SK-N-SH treated with all-trans-retinoic acid at 6 μM for 48 hours (cell line): ENCODE results near the gene CDC42SE1.
A peak's percentile ranks its signal among the peaks of the same experiment; 100 is the strongest.

Experiments
- ATAC-seq: fragments of 200-7000 bp; cut with Tn5 transposase; 3 replicates; pipeline ENCODE4 v1.9.1; 2020; ENCODE audit warnings: mild to moderate bottlenecking, moderate library complexity
- ARNTL ChIP-seq: fragments of 450-650 bp; formaldehyde crosslinking; IDR thresholded peaks from 2 replicates; pipeline ENCODE4 v1.5.0; 2020; ENCODE audit warnings: low read depth, mild to moderate bottlenecking, moderate library complexity, borderline replicate concordance
- CREB5 ChIP-seq: fragments of 250-450 bp; sonication (Bioruptor Pico); IDR thresholded peaks from 2 replicates; pipeline ENCODE4 v1.5.1; 2020; ENCODE audit warnings: low read depth, mild to moderate bottlenecking, moderate library complexity
- CSDC2 ChIP-seq: fragments of 250-450 bp; sonication (Bioruptor Pico); IDR thresholded peaks from 2 replicates; pipeline ENCODE4 v1.5.0; 2020; ENCODE audit warnings: mild to moderate bottlenecking, moderate library complexity
- GLIS3 ChIP-seq: fragments of 250-450 bp; sonication (Bioruptor Pico); IDR thresholded peaks from 2 replicates; pipeline ENCODE4 v1.5.0; 2020; ENCODE audit warnings: mild to moderate bottlenecking, moderate library complexity
- ISL1 ChIP-seq: fragments of 250-450 bp; sonication (Bioruptor Pico); IDR thresholded peaks from 2 replicates; pipeline ENCODE4 v2.1.2; 2022; ENCODE audit warnings: mild to moderate bottlenecking, moderate library complexity
- OSR1 ChIP-seq: fragments of 250-450 bp; sonication (Bioruptor Pico); IDR thresholded peaks from 2 replicates; pipeline ENCODE4 v1.8.0; 2022; ENCODE audit warnings: moderate library complexity, mild to moderate bottlenecking, inconsistent platforms
- PATZ1 ChIP-seq: fragments of 250-450 bp; sonication (Bioruptor Pico); IDR thresholded peaks from 2 replicates; pipeline ENCODE4 v1.8.0; 2020; ENCODE audit warnings: mild to moderate bottlenecking, moderate library complexity, borderline replicate concordance
- POU6F1 ChIP-seq: fragments of 250-450 bp; sonication (Bioruptor Pico); IDR thresholded peaks from 2 replicates; pipeline ENCODE4 v1.8.0; 2021; ENCODE audit warnings: low read depth, mild to moderate bottlenecking, moderate library complexity, borderline replicate concordance
- RARB ChIP-seq: fragments of 250-450 bp; sonication (Bioruptor Pico); IDR thresholded peaks from 2 replicates; pipeline ENCODE4 v1.8.0; 2021; ENCODE audit warnings: mild to moderate bottlenecking, moderate library complexity
- SNAI2 ChIP-seq: fragments of 250-450 bp; sonication (Bioruptor Pico); IDR thresholded peaks from 2 replicates; pipeline ENCODE4 v1.5.0; 2020; ENCODE audit warnings: mild to moderate bottlenecking, moderate library complexity
- TCF4 ChIP-seq: fragments of 250-450 bp; sonication (Bioruptor Pico); IDR thresholded peaks from 2 replicates; pipeline ENCODE4 v1.8.0; 2021; ENCODE audit warnings: mild to moderate bottlenecking, moderate library complexity, borderline replicate concordance
- TSHZ2 ChIP-seq: fragments of 250-450 bp; sonication (Bioruptor Pico); IDR thresholded peaks from 2 replicates; pipeline ENCODE4 v1.5.0; 2020; ENCODE audit warnings: mild to moderate bottlenecking, moderate library complexity
- ZC3H10 ChIP-seq: fragments of 250-450 bp; sonication (Bioruptor Pico); IDR thresholded peaks from 2 replicates; pipeline ENCODE4 v1.5.1; 2021; ENCODE audit warnings: mild to moderate bottlenecking, moderate library complexity
- ZFP3 ChIP-seq: fragments of 250-450 bp; sonication (Bioruptor Pico); IDR thresholded peaks from 2 replicates; pipeline ENCODE4 v1.5.0; 2020; ENCODE audit warnings: mild to moderate bottlenecking, moderate library complexity
- ZFP30 ChIP-seq: fragments of 450-650 bp; formaldehyde crosslinking; IDR thresholded peaks from 2 replicates; pipeline ENCODE4 v1.5.0; 2022; ENCODE audit warnings: mild to moderate bottlenecking, moderate library complexity
- ZNF565 ChIP-seq: fragments of 450-650 bp; formaldehyde crosslinking; conservative IDR thresholded peaks from 2 replicates; pipeline ENCODE4 v1.5.0; 2020; ENCODE audit warnings: low read depth, mild to moderate bottlenecking, moderate library complexity
- ZNF8 ChIP-seq: fragments of 450-650 bp; formaldehyde crosslinking; IDR thresholded peaks from 2 replicates; pipeline ENCODE4 v1.5.0; 2020; ENCODE audit warnings: mild to moderate bottlenecking, moderate library complexity

Gene CDC42SE1

GRCh38 chr1:151047925-151048644 is 11.3 kb downstream of the CDC42SE1 start (continued):
- no peak; the same call in 1 of the 2 replicates for TF ChIP-seq PATZ1 (CRISPR knock-in tag)
- no peak for TF ChIP-seq TCF4 (CRISPR knock-in tag)
- TF ChIP-seq GLIS3 (CRISPR knock-in tag) = 0 out of 2 replicates have a peak, but pooled peaks have one; percentile 51
- TF ChIP-seq SNAI2 (CRISPR knock-in tag) = no peak
- TF ChIP-seq TSHZ2 (CRISPR knock-in tag) = no peak
- TF ChIP-seq CSDC2 (CRISPR knock-in tag) = no peak
- no peak for TF ChIP-seq POU6F1 (CRISPR knock-in tag)
- no peak for TF ChIP-seq ZC3H10 (CRISPR knock-in tag)
- TF ChIP-seq RARB (CRISPR knock-in tag) = no peak
- no peak for TF ChIP-seq ZNF8 (CRISPR knock-in tag)
- no peak for TF ChIP-seq ARNTL (CRISPR knock-in tag)
- TF ChIP-seq ISL1 (CRISPR knock-in tag) = no peak

GRCh38 chr1:151047591-151047924 is 11.9 kb downstream of the CDC42SE1 start, which contains the start of gene C1orf56:
TSS of gene C1orf56 (plus strand) at chr1:151047751. CDS start at chr1:151047848, 97 bp downstream.
- peak; percentile 79 for ATAC-seq
- TF ChIP-seq PATZ1 (CRISPR knock-in tag) (0 out of 2 replicates have a peak, but pooled peaks have one; percentile 41), ARNTL (CRISPR knock-in tag) (no peak), ZNF565 (CRISPR knock-in tag) (no peak), ZC3H10 (CRISPR knock-in tag) (no peak), CSDC2 (CRISPR knock-in tag) (no peak), ZFP3 (CRISPR knock-in tag) (no peak)
- TF ChIP-seq, all 23 proteins: peak for 1

GRCh38 chr1:151043163-151043562 is 16.3 kb downstream of the CDC42SE1 start:
- TF ChIP-seq CREB5 (no peak), CSDC2 (CRISPR knock-in tag) (no peak), ZFP30 (CRISPR knock-in tag) (no peak), OSR1 (CRISPR knock-in tag) (no peak), POU6F1 (CRISPR knock-in tag) (no peak), ZNF565 (CRISPR knock-in tag) (no peak), RARB (CRISPR knock-in tag) (no peak)
- no peak for ATAC-seq
